GM21723 (cell line): ENCODE results near the gene SP8.
A peak's percentile ranks its signal among the peaks of the same experiment; 100 is the strongest.

Experiments
- ATAC-seq: cut with Tn5 transposase; IDR thresholded peaks from one replicate; pipeline ENCODE4 v1.9.1; 2021; ENCODE audit warnings: mild to moderate bottlenecking, moderate library complexity; ENCODE audit not compliant: unreplicated experiment

SP8 gene

GRCh38 chr7:20776214-20776911 lies 10.3 kb downstream of the SP8 start:
- ATAC-seq: no peak

GRCh38 chr7:20754001-20754400 lies 32.7 kb downstream of the SP8 start:
- no peak for ATAC-seq

- ATAC-seq: no peak
Observed at GRCh38 chr7:20749906-20750305, 36.8 kb downstream of the SP8 start.

GRCh38 chr7:20748853-20749252 lies 37.8 kb downstream of the SP8 start:
- ATAC-seq: no peak

GRCh38 chr7:20747001-20747400 lies 39.7 kb downstream of the SP8 start:
- ATAC-seq: no peak

- ATAC-seq: no peak
Observed at GRCh38 chr7:20745702-20746101, 41.0 kb downstream of the SP8 start.

- ATAC-seq: no peak
Observed at GRCh38 chr7:20744954-20745446, 41.7 kb downstream of the SP8 start.

- ATAC-seq: no peak
Observed at GRCh38 chr7:20742913-20743312, 43.8 kb downstream of the SP8 start.

GRCh38 chr7:20741801-20742200 lies 44.9 kb downstream of the SP8 start:
- ATAC-seq: no peak

GRCh38 chr7:20738518-20739481 lies 47.9 kb downstream of the SP8 start:
- ATAC-seq: no peak

- ATAC-seq: peak; percentile 58
Observed at GRCh38 chr7:20737840-20738448, 48.7 kb downstream of the SP8 start.

GRCh38 chr7:20735346-20736065 lies 51.2 kb downstream of the SP8 start:
- no peak for ATAC-seq
